A549 (cell line): ENCODE measurements around the gene SYT13. TPM values are rescaled to one million over a fixed set of nuclear protein-coding genes. Genes with fewer than 3 reads are reported as not detected.
"Not testable (repeated sequence)": the region's sequence is repeated elsewhere in the genome, so short reads cannot be mapped to it uniquely, and the experiment has no call there.

ENCODE experiments used
- ATAC-seq, 2 experiments: fragments of 200-7000 bp in 1 of 2; fragments of >200 bp in 1 of 2; cut with Nextera tagmentation in 1 of 2; cut with Tn5 transposase in 1 of 2; 3 replicates each; pipeline versions ENCODE4 v1.8.0 to v1.9.1; 2018 to 2020; ENCODE audit warnings: mild to moderate bottlenecking in 1 of 2, moderate library complexity in 1 of 2
- CTCF ChIA-PET: fragments of 300-600 bp; sonication (Branson Sonifier 250); formaldehyde crosslinking; extraction: SDS; loops from one replicate; lab custom pipeline; 2021; ENCODE audit warnings: antibody characterized with exemption, inconsistent platforms; lab: Yijun Ruan, JAX
- POLR2A ChIA-PET: fragments of 350-600 bp; formaldehyde crosslinking; extraction: SDS; loops from one replicate; lab custom pipeline; 2021; ENCODE audit warnings: antibody characterized with exemption, inconsistent platforms; lab: Yijun Ruan, JAX
- DNase-seq, 2 experiments: peaks; one replicate each; pipeline versions ENCODE4 v3.0.0 to v3.0.0-alpha.2; 2011 to 2016; ENCODE audit warnings: low read depth in 1 of 2, low spot score in 1 of 2
- FAIRE-seq: peaks from 2 replicates; lab custom pipeline; 2011; peaks lifted over from hg19 to GRCh38; lab: Jason Lieb, UNC
- H3K27ac ChIP-seq, 2 experiments: fragments of >200 bp; sonication (Bioruptor Twin); formaldehyde crosslinking; 3 replicates each; pipeline ENCODE4 v1.5.1; 2016 to 2017
- H3K4me1 ChIP-seq: fragments of >200 bp; sonication (Bioruptor Twin); formaldehyde crosslinking; 3 replicates; pipeline ENCODE4 v1.6.1; 2016
- H3K4me2 ChIP-seq: fragments of >200 bp; sonication (Bioruptor Twin); formaldehyde crosslinking; 3 replicates; pipeline ENCODE4 v1.6.1; 2016
- H3K4me3 ChIP-seq: fragments of >200 bp; sonication (Bioruptor Twin); formaldehyde crosslinking; 3 replicates; pipeline ENCODE4 v1.5.1; 2016
- H3K9me3 ChIP-seq: fragments of >200 bp; sonication (Bioruptor Twin); formaldehyde crosslinking; 3 replicates; pipeline ENCODE4 v1.6.1; 2016
- CBX8 ChIP-seq: fragments of 200-600 bp; sonication (generic); IDR thresholded peaks from 2 replicates; pipeline ENCODE4 v1.6.1; 2016
- CTCF ChIP-seq: fragments of >200 bp; sonication (Bioruptor Twin); formaldehyde crosslinking; IDR thresholded peaks from 3 replicates; pipeline ENCODE4 v1.5.1; 2016
- EP300 ChIP-seq, 2 experiments: fragments of >200 bp; sonication (Bioruptor Twin); formaldehyde crosslinking; IDR thresholded peaks; 2 replicates in 1 of 2; 3 replicates in 1 of 2; pipeline ENCODE4 v1.6.1; 2016 to 2017
- FOSB ChIP-seq: fragments of 250-450 bp; sonication (Bioruptor Pico); IDR thresholded peaks from 2 replicates; pipeline ENCODE4 v1.5.0; 2020; ENCODE audit warnings: mild to moderate bottlenecking, moderate library complexity
- FOSL2 ChIP-seq, 2 experiments: fragments of 450-650 bp in 1 of 2; fragments of >200 bp in 1 of 2; sonication (Bioruptor Twin) in 1 of 2; formaldehyde crosslinking; IDR thresholded peaks; 2 replicates each; pipeline versions ENCODE4 v1.5.0 to v1.6.1; 2016 to 2020; ENCODE audit warnings: mild to moderate bottlenecking in 1 of 2, moderate library complexity in 1 of 2
- MAX ChIP-seq: IDR thresholded peaks from 2 replicates; pipeline ENCODE4 v1.6.1; 2012
- MAZ ChIP-seq: fragments of 150-350 bp; IDR thresholded peaks from 2 replicates; pipeline ENCODE4 v1.6.1; 2014; ENCODE audit warnings: antibody characterized with exemption, low read depth, low read length, borderline replicate concordance
- MYC ChIP-seq: IDR thresholded peaks from 2 replicates; pipeline ENCODE4 v1.6.1; 2012; ENCODE audit warnings: mild to moderate bottlenecking, inconsistent platforms, low read length, improper control_type of control experiment, borderline replicate concordance
- NR3C1 ChIP-seq: fragments of >200 bp; sonication (Bioruptor Twin); formaldehyde crosslinking; IDR thresholded peaks from 3 replicates; pipeline ENCODE4 v1.6.1; 2017
- PBX3 ChIP-seq: IDR thresholded peaks from 2 replicates; pipeline ENCODE4 v1.6.1; 2012
- PHF8 ChIP-seq: fragments of 200-600 bp; sonication (generic); IDR thresholded peaks from 2 replicates; pipeline ENCODE4 v1.6.1; 2016; ENCODE audit warnings: low read depth, mild to moderate bottlenecking, antibody characterized with exemption, moderate library complexity, borderline replicate concordance
- POLR2AphosphoS2 ChIP-seq: conservative IDR thresholded peaks from 2 replicates; pipeline ENCODE4 v1.6.1; 2012; ENCODE audit warnings: low read length, improper control_type of control experiment, inconsistent platforms
- RAD21 ChIP-seq, 2 experiments: fragments of >200 bp in 1 of 2; sonication (Bioruptor Twin) in 1 of 2; formaldehyde crosslinking in 1 of 2; IDR thresholded peaks in 1 of 2; conservative IDR thresholded peaks in 1 of 2; 2 replicates in 1 of 2; 3 replicates in 1 of 2; pipeline ENCODE4 v1.6.1; 2012 to 2018; ENCODE audit warnings: inconsistent platforms in 1 of 2
- REST ChIP-seq: fragments of 200-600 bp; sonication (generic); IDR thresholded peaks from 2 replicates; pipeline ENCODE4 v1.6.1; 2016; ENCODE audit warnings: antibody characterized with exemption, mild to moderate bottlenecking, moderate library complexity
- SMC3 ChIP-seq: fragments of >200 bp; sonication (Bioruptor Twin); formaldehyde crosslinking; IDR thresholded peaks from 3 replicates; pipeline ENCODE4 v1.6.1; 2018; ENCODE audit warnings: inconsistent platforms
- TFCP2L1 ChIP-seq: fragments of 250-450 bp; sonication (Bioruptor Pico); IDR thresholded peaks from 2 replicates; pipeline ENCODE4 v1.5.0; 2021; ENCODE audit warnings: mild to moderate bottlenecking
- ZSCAN20 ChIP-seq: fragments of 250-450 bp; sonication (Bioruptor Pico); IDR thresholded peaks from 2 replicates; pipeline ENCODE4 v1.8.0; 2022; ENCODE audit warnings: mild to moderate bottlenecking, moderate library complexity
- WGBS: methylation state at CpG from one replicate; pipeline ENCODE4 v1.1.6; 2017; ENCODE audit errors: missing lambda C conversion rate; 5-methylcytosine and 5-hydroxymethylcytosine counted together
- polyA plus RNA-seq, 4 experiments: library from polyadenylated mRNA; depleted of rRNA in 3 of 4; stranded (reverse); fragments of >200 nt; fragmentation: RNase III in 1 of 4; extraction: RNeasy Plus Mini Kit Qiagen cat#74134 plus additional on column Dnase treatment in 1 of 4; gene quantifications; 2 replicates in 3 of 4; 3 replicates in 1 of 4; pipeline ENCODE4 v1.2.3, GENCODE V29; 2011 to 2017

SYT13 gene
- polyA plus RNA-seq, 2 of the 4 experiments (the other 2 are of a cell fraction) = 8.1 to 12.9 TPM

- TF ChIP-seq MYC (no peak), REST (no peak)
Measured at GRCh38 chr11:45298718-45299117, 12.6 kb upstream of the SYT13 start (continued).

- no peak for DNase-seq
- 40% methylated on average over 3 of the region's 3 CpGs for WGBS
- Histone ChIP-seq H3K9me3 (no peaks in the 10 kb centered on the region), H3K4me1 (no peaks in the 10 kb centered on the region), H3K27ac (no peak overlapping the region), H3K4me2 (no peak overlapping the region), H3K4me3 (no peak overlapping the region)
- CTCF ChIA-PET = interaction anchor here (4.3 to 4.6 kb wide), 2 partner anchors 185 to 191 kb away, joined by 17 to 52 read pairs; no protein-coding TSS in a partner anchor
- ATAC-seq = no peak
- POLR2A ChIA-PET = no interaction called here
- FAIRE-seq = no peak
- no peak for TF ChIP-seq EP300 (IDR thresholded peaks at IDR 0.05)
- TF ChIP-seq MAZ = no peak
- TF ChIP-seq PHF8 = no peak
- no peak for TF ChIP-seq POLR2AphosphoS2
- TF ChIP-seq CBX8 = no peak
- no peak for TF ChIP-seq FOSL2 (IDR thresholded peaks at IDR 0.05)
- TF ChIP-seq FOSL2 (CRISPR knock-in tag; IDR thresholded peaks at IDR 0.05) = no peak
- no peak for TF ChIP-seq PBX3
- TF ChIP-seq MAX = no peak
- no peak for TF ChIP-seq ZSCAN20
- TF ChIP-seq, all 56 proteins: peak for 0
Measured at GRCh38 chr11:45296075-45296474, 9.9 kb upstream of the SYT13 start.

- ATAC-seq = no peak
- WGBS = 61% methylated on average over 3 of the region's 4 CpGs
- no peak for FAIRE-seq
- Histone ChIP-seq H3K4me1 (peaks cover 6% of the 10 kb centered on the region), H3K9me3 (no peaks in the 10 kb centered on the region), H3K4me2 (no peak overlapping the region), H3K4me3 (no peak overlapping the region), H3K27ac (no peak overlapping the region)
- DNase-seq = no peak
- ChIA-PET CTCF (interaction anchor here (0.8 to 4.6 kb wide), 15 partner anchors 10 to 477 kb away, joined by 3 to 52 read pairs (median 4); no protein-coding TSS in a partner anchor), POLR2A (no interaction called here)
- TF ChIP-seq TFCP2L1 = no peak
- no peak for TF ChIP-seq RAD21 (conservative IDR thresholded peaks at IDR 0.05 in 1 of 2, IDR thresholded peaks at IDR 0.05 in 1 of 2)
- no peak for TF ChIP-seq NR3C1
- no peak for TF ChIP-seq POLR2AphosphoS2
- TF ChIP-seq FOSB = no peak
Measured at GRCh38 chr11:45294499-45294898, 8.4 kb upstream of the SYT13 start.

GRCh38 chr11:45293566-45294192 lies 7.5 kb upstream of the SYT13 start:
- WGBS = 18% methylated on average over 9 of the region's 11 CpGs
- Histone ChIP-seq H3K4me1 (peaks cover 12% of the 10 kb centered on the region), H3K4me2 (0 out of 3 replicates have a peak overlapping the region, but pooled peaks have one; percentile 15)
- peak; percentile 36 for FAIRE-seq
- peak; percentile 81 to 83 for DNase-seq
- H3K27ac ChIP-seq, H3K9me3 ChIP-seq: not testable (repeated sequence)
- TF ChIP-seq RAD21 (conservative IDR thresholded peaks at IDR 0.05 in 1 of 2, IDR thresholded peaks at IDR 0.05 in 1 of 2) (peak; percentile 85 to 89), CTCF (peak; percentile 72), SMC3 (peak; percentile 88)
- TF ChIP-seq, all 56 proteins: peak for 3; not testable (repeated sequence) for 53
- POLR2A ChIA-PET, H3K4me3 ChIP-seq: not testable (repeated sequence)
- CTCF ChIA-PET = interaction anchor here (0.6 to 4.6 kb wide), 16 partner anchors 11 to 478 kb away, joined by 3 to 52 read pairs (median 4); no protein-coding TSS in a partner anchor
- peak; percentile 86 to 95 for ATAC-seq
